GM20000 (cell line): ENCODE measurements around the gene FGD5.

Source experiments
- DNase-seq: peaks from one replicate; pipeline ENCODE4 v3.0.0; 2012; ENCODE audit warnings: low spot score
- TF ChIP-seq, protein P1 (sequence below): IDR thresholded peaks from 2 replicates; pipeline ENCODE4 v1.5.1; 2012; ENCODE audit warnings: mild to moderate bottlenecking, control low read depth; ENCODE audit errors: extremely low read depth, missing control alignments

Gene FGD5

DNA sequence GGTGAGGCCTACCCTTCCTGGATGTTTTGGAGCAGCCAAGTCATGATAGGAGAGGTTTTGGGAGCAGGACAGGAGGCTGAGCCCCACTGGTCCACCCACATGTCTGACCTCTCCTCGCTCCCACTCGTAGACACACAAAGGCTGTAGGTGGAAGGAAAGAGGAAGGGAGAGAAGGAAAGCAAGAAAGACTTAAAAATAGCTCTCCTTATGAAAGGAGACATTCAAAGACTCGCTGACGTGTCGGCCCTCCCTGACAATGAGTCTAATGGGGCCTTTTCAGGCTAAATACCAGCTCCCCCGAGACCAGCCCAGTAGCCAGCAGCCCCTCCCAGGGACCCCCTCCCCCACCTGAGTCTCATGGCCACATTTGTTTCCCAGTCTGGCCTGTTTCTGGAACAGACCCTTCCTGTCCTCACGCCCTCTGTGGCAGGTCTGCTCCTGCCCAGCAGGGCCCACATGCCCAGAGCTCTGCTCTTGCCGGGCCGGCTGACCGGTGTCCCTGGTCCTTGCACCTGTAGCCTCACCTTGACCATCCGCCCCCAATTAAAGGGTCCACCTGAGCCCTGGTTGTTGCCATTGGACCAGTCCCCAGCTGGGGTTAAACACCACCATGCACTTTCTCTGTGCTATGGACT, 49.3 kb downstream of the FGD5 start:
- DNase-seq = no peak
- TF ChIP-seq, protein P1, sequence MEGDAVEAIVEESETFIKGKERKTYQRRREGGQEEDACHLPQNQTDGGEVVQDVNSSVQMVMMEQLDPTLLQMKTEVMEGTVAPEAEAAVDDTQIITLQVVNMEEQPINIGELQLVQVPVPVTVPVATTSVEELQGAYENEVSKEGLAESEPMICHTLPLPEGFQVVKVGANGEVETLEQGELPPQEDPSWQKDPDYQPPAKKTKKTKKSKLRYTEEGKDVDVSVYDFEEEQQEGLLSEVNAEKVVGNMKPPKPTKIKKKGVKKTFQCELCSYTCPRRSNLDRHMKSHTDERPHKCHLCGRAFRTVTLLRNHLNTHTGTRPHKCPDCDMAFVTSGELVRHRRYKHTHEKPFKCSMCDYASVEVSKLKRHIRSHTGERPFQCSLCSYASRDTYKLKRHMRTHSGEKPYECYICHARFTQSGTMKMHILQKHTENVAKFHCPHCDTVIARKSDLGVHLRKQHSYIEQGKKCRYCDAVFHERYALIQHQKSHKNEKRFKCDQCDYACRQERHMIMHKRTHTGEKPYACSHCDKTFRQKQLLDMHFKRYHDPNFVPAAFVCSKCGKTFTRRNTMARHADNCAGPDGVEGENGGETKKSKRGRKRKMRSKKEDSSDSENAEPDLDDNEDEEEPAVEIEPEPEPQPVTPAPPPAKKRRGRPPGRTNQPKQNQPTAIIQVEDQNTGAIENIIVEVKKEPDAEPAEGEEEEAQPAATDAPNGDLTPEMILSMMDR = no peak

DNA sequence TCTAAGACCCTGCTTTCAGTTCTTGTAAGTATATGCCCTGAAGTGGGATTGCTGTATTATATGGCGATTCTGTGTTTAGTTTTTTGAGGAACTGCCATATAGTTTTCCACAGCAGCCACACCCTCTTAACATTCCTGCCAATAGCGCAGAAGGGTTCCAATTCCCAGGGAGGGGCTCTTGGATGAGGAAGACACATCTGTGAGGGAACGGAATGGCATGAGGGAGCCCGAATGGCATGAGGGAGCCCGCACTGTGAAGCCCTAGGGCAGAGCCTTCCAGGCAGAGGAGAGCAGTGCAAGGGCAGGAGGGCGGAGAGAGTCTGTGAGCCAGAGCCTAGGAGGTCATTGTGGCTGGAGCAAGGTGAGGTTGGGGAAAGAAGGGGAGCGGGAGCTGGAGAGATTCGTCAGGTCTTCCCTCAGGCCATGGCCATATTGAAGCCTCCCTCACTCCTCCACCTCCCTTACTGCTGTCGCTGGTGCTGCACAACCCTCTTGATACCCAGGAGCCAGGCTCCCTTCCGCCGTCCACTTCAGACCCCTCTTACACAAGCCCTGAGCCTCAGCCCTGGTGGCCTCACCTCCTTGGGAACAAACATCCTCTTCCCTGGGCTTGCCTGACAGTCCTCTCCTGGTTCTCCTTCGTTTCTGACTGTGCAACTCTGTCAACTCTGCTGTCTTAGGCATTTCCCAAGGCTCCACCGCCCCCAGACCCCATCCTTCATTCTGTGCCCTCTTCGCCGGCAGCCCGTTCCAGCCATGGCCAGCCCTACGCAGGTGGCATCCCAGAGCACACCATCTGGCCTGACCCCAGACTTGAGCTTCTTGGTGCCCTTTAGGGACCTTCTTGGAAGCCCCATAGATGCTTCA, 51.4 kb downstream of the FGD5 start:
- DNase-seq = no peak
- TF ChIP-seq, protein P1 = no peak

DNA sequence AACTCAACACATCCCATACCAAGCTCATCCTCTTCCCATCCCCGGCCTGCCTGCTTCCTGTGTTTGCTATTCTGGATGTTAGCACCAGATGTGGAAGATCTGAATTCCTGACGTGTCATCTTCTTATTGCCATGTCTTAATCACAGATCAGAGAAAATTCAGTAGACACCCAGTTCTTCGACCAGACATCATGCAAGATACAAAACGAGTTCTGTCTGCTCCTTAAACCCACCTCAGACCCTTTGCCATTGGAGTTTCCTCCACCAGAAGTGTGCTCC, 52.0 kb downstream of the FGD5 start:
- TF ChIP-seq, protein P1 = no peak
- DNase-seq = no peak

DNA sequence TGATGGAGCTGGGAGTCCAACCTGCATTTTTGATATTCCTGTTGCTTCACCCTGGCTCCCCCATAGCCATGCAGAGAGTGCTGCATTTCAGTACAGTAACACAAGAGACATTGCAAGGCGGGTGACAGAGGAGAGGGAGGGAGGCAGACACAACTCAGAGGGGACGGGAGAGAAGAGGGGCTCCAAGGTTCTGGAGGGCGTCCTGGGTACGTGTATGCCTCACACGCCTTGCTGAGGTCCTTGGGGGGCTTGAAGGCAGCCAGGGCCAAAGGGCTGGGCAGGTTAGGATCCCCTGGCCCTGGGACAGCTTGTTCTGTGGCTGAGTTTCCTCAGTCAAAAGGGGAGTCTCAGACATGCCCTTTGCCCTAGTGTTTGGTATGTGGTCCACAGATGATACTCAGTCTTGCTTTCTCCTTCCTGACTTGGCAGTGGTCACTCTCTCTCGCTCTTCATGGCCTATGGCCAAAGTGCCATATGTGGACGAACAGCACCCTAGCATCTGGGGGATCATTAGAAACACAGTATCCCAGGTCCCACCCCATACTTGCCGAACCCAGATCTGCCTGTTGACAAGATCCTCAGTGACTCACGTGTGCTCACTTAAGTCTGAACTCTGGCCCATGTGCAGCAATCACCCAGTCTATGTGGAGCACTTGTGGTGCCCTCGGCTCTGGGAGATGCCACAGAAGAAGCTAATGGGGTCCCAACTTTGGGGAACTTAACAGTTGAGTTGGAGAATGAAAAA, 52.9 kb downstream of the FGD5 start:
- TF ChIP-seq, protein P1 = no peak
- no peak for DNase-seq

DNA sequence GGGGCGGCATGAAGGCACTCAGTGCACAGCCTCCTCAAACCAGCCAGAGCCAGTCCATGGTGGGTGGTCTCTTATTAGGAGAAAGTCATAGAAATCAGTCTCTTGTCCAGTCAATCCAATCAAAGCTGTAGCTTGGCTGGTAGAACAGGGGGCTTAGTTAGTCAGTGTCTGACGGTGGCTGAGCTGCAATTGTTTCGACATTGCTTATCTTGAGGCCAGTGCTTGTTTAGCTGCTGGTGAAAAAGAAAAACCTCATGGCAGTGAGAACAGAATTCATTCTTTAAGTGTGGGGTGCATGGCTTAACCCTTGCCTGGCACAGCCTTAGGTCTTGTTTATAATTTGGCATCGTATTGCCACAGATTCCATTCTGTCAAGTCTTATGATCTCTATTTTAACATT, 53.9 kb downstream of the FGD5 start:
- DNase-seq = no peak
- TF ChIP-seq, protein P1 = no peak

DNA sequence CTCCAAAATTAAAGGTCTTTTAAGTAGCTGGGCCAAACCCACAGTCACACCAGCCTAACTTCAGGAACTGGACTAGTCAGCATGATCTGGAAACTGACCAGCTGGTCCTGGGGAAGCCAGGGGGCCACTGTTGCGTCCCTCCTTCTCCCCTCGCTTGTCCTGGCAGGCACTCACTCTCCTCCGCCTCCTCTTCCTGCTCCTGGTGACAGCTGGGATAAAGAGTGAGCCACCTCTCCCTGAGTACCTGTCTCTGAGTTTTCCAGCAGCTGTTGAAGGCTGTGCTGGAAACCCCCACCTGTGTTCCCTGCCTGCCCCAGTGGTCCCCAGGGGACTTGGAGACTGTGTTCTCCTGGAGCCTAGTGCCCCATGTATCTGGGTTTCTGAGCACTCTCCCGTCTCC, 56.0 kb downstream of the FGD5 start:
- DNase-seq = no peak
- TF ChIP-seq, protein P1 = no peak
